ENCODE results near the gene TP53BP1.

DNA sequence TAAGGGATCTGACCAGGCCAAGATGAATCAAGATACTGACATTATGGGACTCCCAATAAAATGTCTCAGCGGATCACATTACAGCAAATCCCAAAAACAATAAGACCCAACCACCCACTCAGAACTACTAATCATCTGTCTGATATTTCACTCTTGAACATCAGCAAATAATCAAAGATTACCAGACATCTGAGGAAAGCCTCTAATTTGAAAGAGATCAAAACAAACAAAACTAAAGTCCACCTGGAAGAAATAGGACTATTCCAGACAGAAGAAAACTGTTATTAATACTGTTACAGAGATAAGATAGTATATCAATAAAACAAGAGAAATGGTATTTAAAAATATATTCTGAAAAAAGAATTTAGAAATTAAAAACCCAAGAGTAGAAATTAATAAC lies 29.0 kb downstream of the TP53BP1 start:
- TF ChIP-seq, protein P1, sequence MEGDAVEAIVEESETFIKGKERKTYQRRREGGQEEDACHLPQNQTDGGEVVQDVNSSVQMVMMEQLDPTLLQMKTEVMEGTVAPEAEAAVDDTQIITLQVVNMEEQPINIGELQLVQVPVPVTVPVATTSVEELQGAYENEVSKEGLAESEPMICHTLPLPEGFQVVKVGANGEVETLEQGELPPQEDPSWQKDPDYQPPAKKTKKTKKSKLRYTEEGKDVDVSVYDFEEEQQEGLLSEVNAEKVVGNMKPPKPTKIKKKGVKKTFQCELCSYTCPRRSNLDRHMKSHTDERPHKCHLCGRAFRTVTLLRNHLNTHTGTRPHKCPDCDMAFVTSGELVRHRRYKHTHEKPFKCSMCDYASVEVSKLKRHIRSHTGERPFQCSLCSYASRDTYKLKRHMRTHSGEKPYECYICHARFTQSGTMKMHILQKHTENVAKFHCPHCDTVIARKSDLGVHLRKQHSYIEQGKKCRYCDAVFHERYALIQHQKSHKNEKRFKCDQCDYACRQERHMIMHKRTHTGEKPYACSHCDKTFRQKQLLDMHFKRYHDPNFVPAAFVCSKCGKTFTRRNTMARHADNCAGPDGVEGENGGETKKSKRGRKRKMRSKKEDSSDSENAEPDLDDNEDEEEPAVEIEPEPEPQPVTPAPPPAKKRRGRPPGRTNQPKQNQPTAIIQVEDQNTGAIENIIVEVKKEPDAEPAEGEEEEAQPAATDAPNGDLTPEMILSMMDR (IDR thresholded peaks at IDR 0.05): no peak
- TF ChIP-seq POLR2A (IDR thresholded peaks at IDR 0.05): no peak
